Cardiac fibroblast (primary cell): ENCODE results near the gene PDK4.

Experiments used
- DNase-seq, 2 donors: peaks; one replicate each; pipeline versions ENCODE4 v3.0.0 to v3.0.0-alpha.2; 2010; ENCODE audit warnings: low read depth in 2 of 2
- H3K4me3 ChIP-seq, 2 donors: replicated peaks in 1 of 2; 1 replicate in 1 of 2; 2 replicates in 1 of 2; pipeline ENCODE4 v1.5.1; 2011; ENCODE audit warnings: low read depth in 2 of 2, low read length in 2 of 2, mild to moderate bottlenecking in 2 of 2, moderate library complexity in 1 of 2
- CTCF ChIP-seq: IDR thresholded peaks from one replicate; pipeline ENCODE4 v1.5.1; 2011; ENCODE audit warnings: low read depth, mild to moderate bottlenecking, low read length, inconsistent platforms

Gene PDK4

GRCh38 chr7:95579318-95579717 is 17.0 kb downstream of the PDK4 start:
- TF ChIP-seq CTCF, result no peak
- DNase-seq, result no peak
- no peak overlapping the region for H3K4me3 ChIP-seq

- TF ChIP-seq CTCF, result no peak
Measured at GRCh38 chr7:95578299-95578855, 17.9 kb downstream of the PDK4 start.

GRCh38 chr7:95577137-95577536 is 19.2 kb downstream of the PDK4 start:
- no peak overlapping the region for H3K4me3 ChIP-seq
- no peak for DNase-seq
- TF ChIP-seq CTCF, result no peak

More at GRCh38 chr7:95578299-95578855, 17.9 kb downstream of the PDK4 start:
- H3K4me3 ChIP-seq, result no peak overlapping the region
- no peak for DNase-seq

GRCh38 chr7:95569720-95570119 is 26.6 kb downstream of the PDK4 start:
- no peak for TF ChIP-seq CTCF
- no peak for DNase-seq
- H3K4me3 ChIP-seq, result no peak overlapping the region

- no peak for TF ChIP-seq CTCF
- H3K4me3 ChIP-seq, result no peak overlapping the region
- DNase-seq, result no peak
Measured at GRCh38 chr7:95560674-95561073, 35.6 kb downstream of the PDK4 start.

GRCh38 chr7:95558864-95559263 is 37.5 kb downstream of the PDK4 start:
- no peak for DNase-seq
- H3K4me3 ChIP-seq, result no peak overlapping the region

More at GRCh38 chr7:95558864-95559263, 37.5 kb downstream of the PDK4 start:
- TF ChIP-seq CTCF, result no peak
